Measurements from ENCODE around the gene SH2D2A. TPM values are rescaled to one million over a fixed set of nuclear protein-coding genes. Genes with fewer than 3 reads are reported as not detected.
"Not testable (repeated sequence)": the region's sequence is repeated elsewhere in the genome, so short reads cannot be mapped to it uniquely, and the experiment has no call there.

The SH2D2A gene
- total RNA-seq, 2 donors from 2014 or later, result 1.1 to 2.8 TPM

GRCh38 chr1:156757572-156758253 lies 58.9 kb downstream of the SH2D2A start:
- ATAC-seq; intact Hi-C loops (cut with DNase I): not testable (repeated sequence)

GRCh38 chr1:156756355-156756754 lies 60.3 kb downstream of the SH2D2A start:
- ATAC-seq (no peak), DNase-seq (no peak)
- intact Hi-C loops (cut with DNase I), result no loop called here

More at GRCh38 chr1:156757572-156758253, 58.9 kb downstream of the SH2D2A start:
- not testable (repeated sequence) for DNase-seq

Other genes with a start within 250 kb of the SH2D2A start
- under 1 TPM; 0.26 to 0.94 TPM for gene IQGAP3, start 244.3 kb downstream of the SH2D2A start, total RNA-seq
- gene TTC24, start 237.1 kb downstream of the SH2D2A start, total RNA-seq, result not detected
- 10 to 100 TPM; 91.6 to 95.0 TPM for gene NAXE, start 225.1 kb downstream of the SH2D2A start, total RNA-seq
- gene GPATCH4, start 215.4 kb downstream of the SH2D2A start, total RNA-seq, result 10 to 100 TPM; 14.6 to 27.0 TPM
- gene HAPLN2, start 197.4 kb downstream of the SH2D2A start, total RNA-seq, result 1 to 10 TPM; 1.3 to 1.9 TPM
- under 1 TPM; 0.29 to 0.47 TPM for gene BCAN, start 174.7 kb downstream of the SH2D2A start, total RNA-seq
- 100 to 1,000 TPM; 224 to 240 TPM for gene NES, start 139.4 kb downstream of the SH2D2A start, total RNA-seq
- 1 to 10 TPM; 1.5 TPM for gene CRABP2, start 111.3 kb downstream of the SH2D2A start, total RNA-seq
- 10 to 100 TPM; 14.6 to 20.5 TPM for gene METTL25B, start 88.4 kb downstream of the SH2D2A start, total RNA-seq
- gene ISG20L2, start 88.1 kb downstream of the SH2D2A start, total RNA-seq, result 10 to 100 TPM; 15.7 to 18.6 TPM
- 10 to 100 TPM; 62.9 to 74.0 TPM for gene MRPL24, start 75.8 kb downstream of the SH2D2A start, total RNA-seq
- 100 to 1,000 TPM; 139 to 156 TPM for gene HDGF, start 65.2 kb downstream of the SH2D2A start, total RNA-seq
- gene PRCC, start 49.3 kb downstream of the SH2D2A start, total RNA-seq, result 10 to 100 TPM; 32.0 to 46.2 TPM
- gene INSRR, start 42.3 kb upstream of the SH2D2A start, total RNA-seq, result under 1 TPM; 0.05 to 0.12 TPM
- gene NTRK1, start 44.0 kb upstream of the SH2D2A start, total RNA-seq, result 1 to 10 TPM; 2.1 to 2.5 TPM
- gene PEAR1, start 76.9 kb upstream of the SH2D2A start, total RNA-seq, result 10 to 100 TPM in 1 of 2 donors, 1 to 10 TPM in 1; 7.2 to 10.4 TPM
- not detected for gene LRRC71, start 103.8 kb upstream of the SH2D2A start, total RNA-seq
- gene ARHGEF11, start 228.9 kb upstream of the SH2D2A start, total RNA-seq, result 10 to 100 TPM; 25.4 to 27.0 TPM